Nephron (organoid): ENCODE results near the gene AFDN.

Source experiments
- H3K27ac Mint-ChIP-seq, 3 experiments: 2 replicates each; pipeline ENCODE4 v1.8.0; 2020; ENCODE audit warnings: mixed read lengths in 3 of 3, mild to moderate bottlenecking in 2 of 3, moderate library complexity in 1 of 3
- H3K27me3 Mint-ChIP-seq: 2 replicates; pipeline ENCODE4 v1.8.0; 2021; ENCODE audit warnings: low read depth, mild to moderate bottlenecking, moderate library complexity, mixed read lengths
- H3K36me3 Mint-ChIP-seq: 2 replicates; pipeline ENCODE4 v1.8.0; 2020; ENCODE audit warnings: low read depth, mixed read lengths
- H3K4me1 Mint-ChIP-seq: 2 replicates; pipeline ENCODE4 v1.8.0; 2020; ENCODE audit warnings: mixed read lengths
- H3K4me3 Mint-ChIP-seq, 3 experiments: 2 replicates each; pipeline ENCODE4 v1.8.0; 2020; ENCODE audit warnings: mild to moderate bottlenecking in 3 of 3, mixed read lengths in 3 of 3, moderate library complexity in 2 of 3
- H3K9me3 Mint-ChIP-seq: 2 replicates; pipeline ENCODE4 v1.8.0; 2020; ENCODE audit warnings: mixed read lengths
- CTCF ChIP-seq, 3 experiments: fragments of 200-600 bp; sonication (generic); IDR thresholded peaks; one replicate each; pipeline ENCODE4 v1.5.0; 2021; ENCODE audit warnings: antibody characterized with exemption in 3 of 3; ENCODE audit not compliant: unreplicated experiment in 3 of 3

The AFDN gene

GRCh38 chr6:167781066-167781767 lies 45.5 kb upstream of the AFDN start:
- H3K27ac Mint-ChIP-seq: no peak overlapping the region
- no peaks in the 10 kb centered on the region for H3K4me1 Mint-ChIP-seq
- TF ChIP-seq CTCF (IDR thresholded peaks at IDR 0.05; ENCODE audit: unreplicated experiment in 3 of 3): no peak
- H3K36me3 Mint-ChIP-seq: no peaks in the 10 kb centered on the region
- H3K27me3 Mint-ChIP-seq: peaks cover 14% of the 10 kb centered on the region
- H3K4me3 Mint-ChIP-seq: no peak overlapping the region
- H3K9me3 Mint-ChIP-seq: no peaks in the 10 kb centered on the region

GRCh38 chr6:167781868-167782267 lies 44.8 kb upstream of the AFDN start:
- Mint-ChIP-seq H3K36me3 (no peaks in the 10 kb centered on the region), H3K27ac (no peak overlapping the region), H3K4me3 (no peak overlapping the region), H3K4me1 (peaks cover 3% of the 10 kb centered on the region), H3K9me3 (no peaks in the 10 kb centered on the region), H3K27me3 (peaks cover 10% of the 10 kb centered on the region)
- no peak for TF ChIP-seq CTCF (IDR thresholded peaks at IDR 0.05; ENCODE audit: unreplicated experiment in 3 of 3)

DNA sequence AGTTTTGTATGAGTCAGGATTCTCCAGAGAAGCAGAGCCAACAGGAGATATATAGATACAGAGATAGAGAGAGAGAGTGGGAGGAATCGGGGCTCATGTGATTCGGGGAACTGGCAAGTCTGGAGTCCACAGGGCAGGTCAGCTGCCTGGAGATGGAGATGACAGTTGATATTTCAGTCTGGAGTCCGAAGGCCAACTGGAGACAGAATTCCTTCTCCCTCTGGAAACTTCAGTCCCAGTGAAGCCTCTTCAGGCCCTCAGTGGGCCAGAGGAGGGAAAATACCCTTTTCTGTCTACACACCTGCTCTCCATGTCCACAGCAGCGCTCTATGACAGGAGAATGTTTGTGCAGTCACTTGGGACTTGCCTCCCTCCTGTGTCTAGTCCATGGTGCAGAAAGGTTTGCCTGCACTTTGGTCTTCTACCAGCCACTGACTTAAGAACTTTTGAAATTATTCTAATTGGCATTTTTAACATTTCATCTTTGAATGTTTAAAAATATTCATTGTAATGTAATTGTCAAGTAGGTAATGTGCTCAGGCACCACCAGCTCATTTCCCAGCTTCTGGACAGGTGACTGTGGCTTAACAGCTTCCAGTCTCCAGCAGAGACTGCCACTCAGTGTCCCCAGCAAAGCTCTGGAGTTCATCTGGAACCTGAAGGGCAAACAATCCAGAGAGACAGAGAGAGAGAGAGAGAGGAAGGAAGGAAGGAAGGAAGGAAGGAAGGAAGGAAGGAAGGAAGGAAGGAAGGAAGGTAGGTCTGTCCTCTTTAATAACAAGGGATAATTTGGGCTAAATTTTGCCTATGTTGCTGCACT lies 43.8 kb upstream of the AFDN start:
- Mint-ChIP-seq H3K4me1 (peaks cover 5% of the 10 kb centered on the region), H3K9me3 (no peaks in the 10 kb centered on the region), H3K36me3 (no peaks in the 10 kb centered on the region), H3K27ac (no peak overlapping the region), H3K4me3 (no peak overlapping the region), H3K27me3 (peaks cover 6% of the 10 kb centered on the region)
- no peak for TF ChIP-seq CTCF (IDR thresholded peaks at IDR 0.05; ENCODE audit: unreplicated experiment in 3 of 3)

- peaks cover 5% of the 10 kb centered on the region for H3K4me1 Mint-ChIP-seq
- H3K27ac Mint-ChIP-seq: peak overlapping the region; percentile 2 to 71 (median 33)
- peaks cover 6% of the 10 kb centered on the region for H3K27me3 Mint-ChIP-seq
- no peak overlapping the region for H3K4me3 Mint-ChIP-seq
- no peaks in the 10 kb centered on the region for H3K36me3 Mint-ChIP-seq
- no peaks in the 10 kb centered on the region for H3K9me3 Mint-ChIP-seq
- no peak for TF ChIP-seq CTCF (IDR thresholded peaks at IDR 0.05; ENCODE audit: unreplicated experiment in 3 of 3)
Measured at GRCh38 chr6:167786853-167787675, 39.6 kb upstream of the AFDN start.

GRCh38 chr6:167787896-167788562 lies 38.7 kb upstream of the AFDN start:
- no peak overlapping the region for H3K4me3 Mint-ChIP-seq
- H3K9me3 Mint-ChIP-seq: no peaks in the 10 kb centered on the region
- H3K27me3 Mint-ChIP-seq: peaks cover 14% of the 10 kb centered on the region
- H3K4me1 Mint-ChIP-seq: peaks cover 5% of the 10 kb centered on the region
- H3K36me3 Mint-ChIP-seq: no peaks in the 10 kb centered on the region
- TF ChIP-seq CTCF (IDR thresholded peaks at IDR 0.05; ENCODE audit: unreplicated experiment in 3 of 3): no peak
- no peak overlapping the region for H3K27ac Mint-ChIP-seq
